ENCODE data around the gene PPP6R3.

PPP6R3 gene, protein sequence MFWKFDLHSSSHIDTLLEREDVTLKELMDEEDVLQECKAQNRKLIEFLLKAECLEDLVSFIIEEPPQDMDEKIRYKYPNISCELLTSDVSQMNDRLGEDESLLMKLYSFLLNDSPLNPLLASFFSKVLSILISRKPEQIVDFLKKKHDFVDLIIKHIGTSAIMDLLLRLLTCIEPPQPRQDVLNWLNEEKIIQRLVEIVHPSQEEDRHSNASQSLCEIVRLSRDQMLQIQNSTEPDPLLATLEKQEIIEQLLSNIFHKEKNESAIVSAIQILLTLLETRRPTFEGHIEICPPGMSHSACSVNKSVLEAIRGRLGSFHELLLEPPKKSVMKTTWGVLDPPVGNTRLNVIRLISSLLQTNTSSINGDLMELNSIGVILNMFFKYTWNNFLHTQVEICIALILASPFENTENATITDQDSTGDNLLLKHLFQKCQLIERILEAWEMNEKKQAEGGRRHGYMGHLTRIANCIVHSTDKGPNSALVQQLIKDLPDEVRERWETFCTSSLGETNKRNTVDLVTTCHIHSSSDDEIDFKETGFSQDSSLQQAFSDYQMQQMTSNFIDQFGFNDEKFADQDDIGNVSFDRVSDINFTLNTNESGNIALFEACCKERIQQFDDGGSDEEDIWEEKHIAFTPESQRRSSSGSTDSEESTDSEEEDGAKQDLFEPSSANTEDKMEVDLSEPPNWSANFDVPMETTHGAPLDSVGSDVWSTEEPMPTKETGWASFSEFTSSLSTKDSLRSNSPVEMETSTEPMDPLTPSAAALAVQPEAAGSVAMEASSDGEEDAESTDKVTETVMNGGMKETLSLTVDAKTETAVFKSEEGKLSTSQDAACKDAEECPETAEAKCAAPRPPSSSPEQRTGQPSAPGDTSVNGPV

DNA sequence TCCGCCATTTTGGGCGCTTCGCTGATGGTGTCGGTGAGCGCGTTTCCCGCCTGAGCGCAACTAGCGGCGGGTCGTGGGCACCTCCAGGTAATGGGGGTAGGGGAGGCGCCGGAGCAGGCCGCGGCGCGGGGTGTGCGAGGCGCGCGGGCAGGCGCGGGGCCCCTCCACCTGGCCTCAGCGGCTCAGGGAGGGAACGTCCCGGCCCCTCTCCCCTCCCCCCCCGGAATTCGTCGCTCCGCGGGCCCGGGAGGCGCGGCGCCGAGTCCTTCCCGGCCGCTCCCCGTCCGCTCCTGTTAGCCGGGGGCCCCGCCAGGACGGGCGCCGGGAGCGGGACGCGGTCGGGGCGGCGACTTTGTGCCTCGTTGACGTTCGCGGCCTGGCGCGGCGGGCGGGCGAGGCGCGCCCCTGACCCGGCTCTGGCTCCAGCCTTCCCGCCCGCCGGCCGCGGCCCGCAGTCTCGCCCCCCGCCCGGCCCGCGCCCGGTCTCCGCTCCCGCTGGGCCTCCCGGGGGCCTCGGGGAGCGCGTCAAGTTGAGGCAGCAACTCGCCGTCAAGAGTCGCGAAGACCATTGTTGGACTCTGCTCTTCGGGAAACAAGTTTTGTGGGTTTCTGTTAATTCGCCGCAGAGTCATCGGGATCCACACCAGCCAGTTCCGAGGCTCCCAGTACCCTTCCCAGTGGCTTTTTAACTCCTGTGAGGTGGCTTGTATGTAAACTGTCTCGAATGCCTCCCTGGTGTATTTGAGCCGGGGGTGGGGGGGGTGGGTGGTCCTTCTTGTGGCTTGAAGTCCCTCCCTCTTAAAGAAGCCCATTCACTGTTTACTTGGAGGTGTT lies at the start of gene PPP6R3:
PPP6R3 (plus strand) TSS at position 12 of the 834 bp plus-strand sequence. CDS start 76,913 bp downstream, outside the sequence.
- Mint-ChIP-seq H3K27ac (peak within 1 kb of the TSS; percentile 90), H3K4me3 (peak within 1 kb of the TSS; percentile 90), H3K36me3 (peaks cover 6% of the 10 kb centered on the region), H3K4me1 (peaks cover 47% of the 10 kb centered on the region), H3K27me3 (no peaks in the 10 kb centered on the region), H3K9me3 (no peaks in the 10 kb centered on the region)
- peak; percentile 58 for ATAC-seq

DNA sequence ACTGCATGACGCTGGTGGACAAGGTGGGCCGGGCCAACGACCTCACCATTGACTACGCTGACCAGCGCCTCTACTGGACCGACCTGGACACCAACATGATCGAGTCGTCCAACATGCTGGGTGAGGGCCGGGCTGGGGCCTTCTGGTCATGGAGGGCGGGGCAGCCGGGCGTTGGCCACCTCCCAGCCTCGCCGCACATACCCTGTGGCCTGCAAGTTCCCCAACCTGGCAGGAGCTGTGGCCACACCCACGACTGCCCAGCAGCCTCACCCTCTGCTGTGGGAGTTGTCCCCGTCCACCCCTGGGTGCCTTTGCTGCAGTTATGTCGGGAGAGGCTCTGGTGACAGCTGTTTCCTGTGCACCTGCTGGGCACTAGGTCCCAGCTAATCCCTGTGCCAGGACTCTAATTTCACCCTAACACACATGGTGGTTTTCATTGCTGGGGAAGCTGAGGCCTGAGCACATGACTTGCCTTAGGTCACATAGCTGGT lies 49.0 kb upstream of the PPP6R3 start:
- no peaks in the 10 kb centered on the region for H3K27me3 Mint-ChIP-seq
- ATAC-seq = no peak
- peaks cover 24% of the 10 kb centered on the region for H3K36me3 Mint-ChIP-seq
- no peaks in the 10 kb centered on the region for H3K9me3 Mint-ChIP-seq
- peak overlapping the region; percentile 84 for H3K27ac Mint-ChIP-seq
- H3K4me1 Mint-ChIP-seq = peaks cover 27% of the 10 kb centered on the region
- no peak overlapping the region for H3K4me3 Mint-ChIP-seq

DNA sequence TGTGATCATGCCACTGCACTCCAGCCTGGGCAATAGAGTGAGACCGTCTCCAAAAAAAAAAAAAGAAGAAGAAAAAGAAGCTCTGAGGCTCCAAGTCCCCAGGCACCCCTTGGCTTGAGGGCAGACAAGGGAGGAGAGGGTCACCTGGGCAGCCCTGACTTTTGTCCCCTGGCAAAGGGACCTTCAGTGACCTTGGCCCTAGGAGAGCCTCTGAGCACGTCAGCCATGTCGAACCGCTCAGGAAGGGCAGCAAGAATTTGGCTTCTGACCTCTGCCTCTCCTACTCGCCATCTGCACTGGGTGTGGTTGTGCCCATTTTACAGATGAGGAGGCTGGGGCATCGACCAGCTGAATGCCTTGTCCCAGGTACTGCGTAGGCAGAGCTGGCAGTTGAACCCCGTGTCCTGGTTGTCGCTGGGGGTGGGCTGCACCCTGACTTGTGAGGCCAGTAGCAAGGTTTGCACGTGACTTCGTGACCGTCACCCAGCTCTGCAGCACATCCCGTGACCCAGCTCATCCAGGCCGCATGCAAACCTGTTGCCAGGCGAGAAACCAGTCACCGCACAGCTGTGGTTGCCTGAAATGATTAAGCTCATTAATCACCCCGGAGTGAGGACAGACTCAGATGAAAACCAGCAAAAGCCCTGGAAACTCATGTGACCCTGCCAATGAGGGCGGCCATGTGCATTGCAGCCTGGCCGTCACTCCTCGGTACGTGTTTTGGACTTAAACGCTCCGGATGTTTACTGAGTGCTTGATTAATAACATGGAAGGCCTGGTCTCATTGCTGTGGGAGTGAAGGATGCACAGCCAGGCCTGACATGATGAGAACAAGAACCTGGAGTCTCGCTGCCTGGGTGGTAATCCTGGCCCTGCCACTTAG lies 47.7 kb upstream of the PPP6R3 start:
- H3K27me3 Mint-ChIP-seq = no peaks in the 10 kb centered on the region
- H3K36me3 Mint-ChIP-seq = peaks cover 18% of the 10 kb centered on the region
- peaks cover 35% of the 10 kb centered on the region for H3K4me1 Mint-ChIP-seq
- H3K9me3 Mint-ChIP-seq = no peaks in the 10 kb centered on the region
- ATAC-seq = peak; percentile 80
- H3K27ac Mint-ChIP-seq = peak overlapping the region; percentile 84
- no peak overlapping the region for H3K4me3 Mint-ChIP-seq

DNA sequence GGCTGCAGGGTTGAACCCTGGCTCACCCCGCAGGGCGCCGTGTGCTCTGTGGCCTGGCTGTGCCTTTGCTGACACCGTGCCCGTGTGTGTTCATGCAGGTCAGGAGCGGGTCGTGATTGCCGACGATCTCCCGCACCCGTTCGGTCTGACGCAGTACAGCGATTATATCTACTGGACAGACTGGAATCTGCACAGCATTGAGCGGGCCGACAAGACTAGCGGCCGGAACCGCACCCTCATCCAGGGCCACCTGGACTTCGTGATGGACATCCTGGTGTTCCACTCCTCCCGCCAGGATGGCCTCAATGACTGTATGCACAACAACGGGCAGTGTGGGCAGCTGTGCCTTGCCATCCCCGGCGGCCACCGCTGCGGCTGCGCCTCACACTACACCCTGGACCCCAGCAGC lies 47.0 kb upstream of the PPP6R3 start:
- Mint-ChIP-seq H3K27ac (peak overlapping the region; percentile 84), H3K36me3 (peaks cover 18% of the 10 kb centered on the region), H3K9me3 (no peaks in the 10 kb centered on the region), H3K27me3 (no peaks in the 10 kb centered on the region), H3K4me1 (peaks cover 35% of the 10 kb centered on the region), H3K4me3 (no peak overlapping the region)
- no peak for ATAC-seq

DNA sequence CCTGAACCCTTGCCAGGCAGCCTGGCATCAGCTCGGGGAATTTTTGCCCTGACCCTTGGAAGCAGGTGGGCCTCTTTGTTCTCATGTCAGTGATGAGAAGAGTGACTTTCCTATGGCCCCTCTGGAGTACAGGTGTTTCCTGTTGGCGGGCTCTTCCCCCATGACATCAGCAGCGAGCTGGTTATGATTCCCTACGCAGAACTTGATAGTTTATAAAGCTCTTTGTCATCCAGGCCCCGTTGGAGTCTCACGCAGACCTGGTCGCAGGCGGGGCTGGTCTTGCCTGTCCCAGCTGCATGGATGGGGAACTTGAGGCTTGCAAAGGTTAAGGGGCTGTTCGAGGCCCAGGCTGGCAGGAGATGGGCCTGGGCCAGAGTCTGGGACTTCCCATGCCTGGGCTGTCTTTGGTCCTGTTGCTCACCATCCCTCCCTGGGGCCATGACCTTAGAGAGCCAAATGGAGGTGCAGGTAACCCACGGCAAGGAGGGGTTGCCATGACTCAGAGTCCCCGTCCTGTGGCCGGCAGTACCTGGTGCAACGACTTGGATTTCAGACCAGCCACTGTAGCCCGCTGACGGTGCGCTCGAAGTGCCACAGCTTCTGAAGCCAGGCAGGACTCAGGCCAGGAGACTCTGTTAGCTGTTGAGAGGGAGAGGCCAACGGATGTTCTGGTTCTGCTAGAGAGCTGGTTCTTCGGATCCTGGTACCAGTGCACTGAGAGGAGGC lies 45.9 kb upstream of the PPP6R3 start:
- H3K27me3 Mint-ChIP-seq = no peaks in the 10 kb centered on the region
- peaks cover 18% of the 10 kb centered on the region for H3K36me3 Mint-ChIP-seq
- H3K9me3 Mint-ChIP-seq = no peaks in the 10 kb centered on the region
- no peak overlapping the region for H3K4me3 Mint-ChIP-seq
- H3K4me1 Mint-ChIP-seq = peaks cover 35% of the 10 kb centered on the region
- peak; percentile 40 for ATAC-seq
- H3K27ac Mint-ChIP-seq = peak overlapping the region; percentile 84

DNA sequence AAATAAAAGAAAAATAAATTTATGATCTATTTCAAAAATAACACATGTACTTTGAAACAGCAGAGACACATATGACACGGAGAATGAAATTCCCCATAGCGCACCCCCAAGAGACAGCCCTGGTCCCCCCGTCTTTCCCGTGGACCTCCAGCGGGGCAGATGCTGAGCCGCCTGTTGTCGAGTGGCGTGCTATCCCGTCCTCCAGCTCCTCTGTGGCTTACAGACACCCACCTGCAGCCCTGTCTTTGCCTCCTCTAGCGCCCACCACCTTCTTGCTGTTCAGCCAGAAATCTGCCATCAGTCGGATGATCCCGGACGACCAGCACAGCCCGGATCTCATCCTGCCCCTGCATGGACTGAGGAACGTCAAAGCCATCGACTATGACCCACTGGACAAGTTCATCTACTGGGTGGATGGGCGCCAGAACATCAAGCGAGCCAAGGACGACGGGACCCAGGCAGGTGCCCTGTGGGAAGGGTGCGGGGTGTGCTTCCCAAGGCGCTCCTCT lies 44.4 kb upstream of the PPP6R3 start:
- Mint-ChIP-seq H3K4me3 (no peak overlapping the region), H3K36me3 (peaks cover 27% of the 10 kb centered on the region), H3K27ac (no peak overlapping the region), H3K27me3 (no peaks in the 10 kb centered on the region), H3K9me3 (no peaks in the 10 kb centered on the region), H3K4me1 (peaks cover 35% of the 10 kb centered on the region)
- ATAC-seq = no peak

DNA sequence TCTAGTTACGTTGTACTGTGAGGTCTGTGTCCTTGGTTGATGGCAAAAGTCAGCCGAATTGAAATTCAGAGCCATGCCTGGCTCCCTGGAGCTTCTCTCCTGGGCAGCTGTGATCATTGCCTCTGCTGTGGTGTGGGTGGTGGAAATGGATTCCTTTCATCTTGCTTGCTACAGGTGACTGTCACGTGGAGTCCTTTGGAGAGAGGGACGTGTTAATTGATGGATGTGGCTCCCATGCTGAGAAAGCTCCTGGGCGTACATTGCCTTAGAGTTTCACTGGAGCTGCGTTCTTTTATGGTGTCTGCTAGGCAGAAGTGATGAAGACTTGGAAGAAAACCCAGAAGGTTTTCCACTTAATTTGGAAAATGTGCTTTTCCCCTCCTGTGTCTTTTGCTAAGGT lies 41.9 kb upstream of the PPP6R3 start:
- no peaks in the 10 kb centered on the region for H3K27me3 Mint-ChIP-seq
- no peak overlapping the region for H3K27ac Mint-ChIP-seq
- H3K36me3 Mint-ChIP-seq = peaks cover 22% of the 10 kb centered on the region
- no peak overlapping the region for H3K4me3 Mint-ChIP-seq
- ATAC-seq = no peak
- H3K4me1 Mint-ChIP-seq = peaks cover 21% of the 10 kb centered on the region
- H3K9me3 Mint-ChIP-seq = no peaks in the 10 kb centered on the region

DNA sequence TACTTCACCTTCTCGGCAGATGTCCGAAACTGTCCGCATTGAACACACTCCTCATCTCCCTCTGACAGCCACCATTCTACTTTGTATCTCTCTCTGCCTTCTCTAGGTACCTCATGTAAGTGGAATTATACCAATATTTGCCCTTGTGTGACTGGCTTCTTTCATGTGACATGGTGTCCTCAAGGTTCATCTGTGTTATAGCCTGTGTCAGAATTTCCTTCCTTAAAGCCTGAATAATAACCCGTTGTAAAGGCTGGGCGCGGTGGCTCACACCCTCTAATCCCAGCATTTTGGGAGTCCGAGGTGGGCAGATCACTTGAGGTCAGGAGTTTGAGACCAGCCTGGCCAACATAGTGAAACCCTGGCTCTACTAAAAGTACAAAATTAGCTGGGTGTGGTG lies 40.4 kb upstream of the PPP6R3 start:
- H3K36me3 Mint-ChIP-seq = peaks cover 17% of the 10 kb centered on the region
- H3K27ac Mint-ChIP-seq = no peak overlapping the region
- no peak for ATAC-seq
- H3K9me3 Mint-ChIP-seq = no peaks in the 10 kb centered on the region
- H3K27me3 Mint-ChIP-seq = no peaks in the 10 kb centered on the region
- peaks cover 13% of the 10 kb centered on the region for H3K4me1 Mint-ChIP-seq
- H3K4me3 Mint-ChIP-seq = no peak overlapping the region

DNA sequence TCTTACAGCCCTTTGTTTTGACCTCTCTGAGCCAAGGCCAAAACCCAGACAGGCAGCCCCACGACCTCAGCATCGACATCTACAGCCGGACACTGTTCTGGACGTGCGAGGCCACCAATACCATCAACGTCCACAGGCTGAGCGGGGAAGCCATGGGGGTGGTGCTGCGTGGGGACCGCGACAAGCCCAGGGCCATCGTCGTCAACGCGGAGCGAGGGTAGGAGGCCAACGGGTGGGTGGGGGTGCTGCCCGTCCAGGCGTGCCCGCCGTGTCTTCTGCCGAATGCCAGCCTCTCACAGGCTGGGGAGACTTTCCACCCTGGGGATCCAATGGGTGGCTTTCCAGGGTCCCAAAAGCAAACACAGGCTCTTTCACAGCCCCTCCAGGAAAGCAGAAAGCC lies 37.1 kb upstream of the PPP6R3 start:
- H3K36me3 Mint-ChIP-seq = peaks cover 25% of the 10 kb centered on the region
- peaks cover 3% of the 10 kb centered on the region for H3K9me3 Mint-ChIP-seq
- no peak for ATAC-seq
- no peaks in the 10 kb centered on the region for H3K4me1 Mint-ChIP-seq
- no peak overlapping the region for H3K27ac Mint-ChIP-seq
- H3K27me3 Mint-ChIP-seq = no peaks in the 10 kb centered on the region
- no peak overlapping the region for H3K4me3 Mint-ChIP-seq

DNA sequence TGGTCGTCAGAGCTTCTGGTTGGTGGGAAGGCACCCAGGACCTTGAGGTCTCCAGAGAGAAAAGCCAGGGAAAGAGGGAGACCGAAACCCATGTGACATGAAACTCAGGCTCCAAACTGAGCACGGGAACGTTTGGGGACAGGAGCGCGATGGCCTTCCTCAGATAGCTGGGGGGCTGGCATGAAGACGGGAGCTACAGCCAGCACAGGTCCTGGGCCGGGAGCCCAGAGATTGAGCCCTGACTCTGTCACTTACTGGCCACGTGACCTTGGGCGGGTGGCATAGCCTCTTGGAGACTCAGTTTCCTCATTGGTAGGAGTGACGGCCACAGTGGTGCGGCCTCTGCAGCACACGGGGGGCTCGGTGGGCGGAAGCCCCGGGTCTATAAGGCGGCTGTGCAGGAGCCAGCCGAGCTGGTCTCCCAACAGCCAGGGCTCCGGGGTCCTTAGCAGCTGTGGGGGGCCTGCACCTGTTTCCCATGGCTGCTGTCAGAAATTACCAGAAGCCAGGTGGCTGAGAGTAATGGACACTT lies 36.4 kb upstream of the PPP6R3 start:
- Mint-ChIP-seq H3K27ac (no peak overlapping the region), H3K9me3 (peaks cover 6% of the 10 kb centered on the region), H3K27me3 (no peaks in the 10 kb centered on the region), H3K36me3 (peaks cover 30% of the 10 kb centered on the region), H3K4me1 (no peaks in the 10 kb centered on the region), H3K4me3 (no peak overlapping the region)
- ATAC-seq = no peak

DNA sequence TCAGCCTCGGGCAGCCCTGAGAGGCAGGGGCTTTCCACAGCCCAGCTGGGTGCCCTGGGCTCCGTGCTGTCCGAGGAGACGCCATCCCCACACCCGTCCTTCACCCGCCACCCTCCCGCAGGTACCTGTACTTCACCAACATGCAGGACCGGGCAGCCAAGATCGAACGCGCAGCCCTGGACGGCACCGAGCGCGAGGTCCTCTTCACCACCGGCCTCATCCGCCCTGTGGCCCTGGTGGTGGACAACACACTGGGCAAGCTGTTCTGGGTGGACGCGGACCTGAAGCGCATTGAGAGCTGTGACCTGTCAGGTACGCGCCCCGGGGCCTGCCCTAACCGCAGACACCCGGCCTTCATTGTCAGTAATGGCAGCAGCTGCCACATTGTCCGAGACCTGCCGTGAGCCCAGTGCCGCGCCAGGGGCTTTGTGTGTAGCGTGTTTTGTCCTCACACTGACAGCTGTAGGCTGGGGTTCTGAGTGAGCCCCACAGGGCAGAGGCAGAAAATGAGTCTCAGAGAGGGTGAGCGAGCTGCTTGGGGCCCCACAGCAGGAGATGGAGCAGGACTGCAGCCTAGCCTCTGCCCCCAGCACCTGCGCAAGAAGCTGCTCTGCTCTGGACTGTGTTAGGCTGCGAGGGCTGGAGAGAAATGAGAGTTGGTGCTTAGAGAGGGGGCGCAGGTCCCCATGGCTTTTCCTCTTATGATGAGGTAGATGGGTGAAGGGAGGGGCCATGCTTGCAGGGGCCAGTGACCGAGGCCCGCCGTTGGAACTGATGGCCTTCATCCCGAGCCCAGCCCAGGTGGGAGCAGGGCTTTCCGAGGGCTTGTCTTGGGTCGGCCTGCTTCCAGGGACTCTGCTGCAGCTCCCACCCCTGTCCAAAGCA lies 35.3 kb upstream of the PPP6R3 start:
- Mint-ChIP-seq H3K4me1 (no peaks in the 10 kb centered on the region), H3K4me3 (no peak overlapping the region), H3K36me3 (peaks cover 37% of the 10 kb centered on the region), H3K9me3 (peaks cover 14% of the 10 kb centered on the region), H3K27ac (no peak overlapping the region), H3K27me3 (no peaks in the 10 kb centered on the region)
- no peak for ATAC-seq

DNA sequence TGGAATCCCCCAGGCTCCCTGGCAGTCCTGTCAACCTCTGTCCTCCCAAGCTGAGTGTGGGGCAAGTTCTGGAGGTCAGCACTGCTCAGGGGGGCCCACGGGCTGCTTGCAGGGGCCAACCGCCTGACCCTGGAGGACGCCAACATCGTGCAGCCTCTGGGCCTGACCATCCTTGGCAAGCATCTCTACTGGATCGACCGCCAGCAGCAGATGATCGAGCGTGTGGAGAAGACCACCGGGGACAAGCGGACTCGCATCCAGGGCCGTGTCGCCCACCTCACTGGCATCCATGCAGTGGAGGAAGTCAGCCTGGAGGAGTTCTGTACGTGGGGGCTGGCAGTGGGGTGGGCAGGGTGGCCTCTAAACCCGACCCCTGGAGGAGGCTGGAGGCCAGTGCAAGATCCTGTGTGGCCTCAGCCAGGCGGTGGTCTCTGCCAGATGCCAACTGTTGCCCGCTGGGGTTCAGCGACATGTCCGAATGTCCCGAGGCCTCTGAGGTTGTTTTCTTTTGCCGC lies 34.6 kb upstream of the PPP6R3 start:
- H3K27ac Mint-ChIP-seq = no peak overlapping the region

More for the DNA sequence above, 34.6 kb upstream of the PPP6R3 start:
- no peaks in the 10 kb centered on the region for H3K4me1 Mint-ChIP-seq
- H3K36me3 Mint-ChIP-seq = peaks cover 38% of the 10 kb centered on the region
- ATAC-seq = no peak
- H3K27me3 Mint-ChIP-seq = no peaks in the 10 kb centered on the region
- no peak overlapping the region for H3K4me3 Mint-ChIP-seq
- peaks cover 17% of the 10 kb centered on the region for H3K9me3 Mint-ChIP-seq
